ENCODE data around the gene TCEA2.

TCEA2 gene

DNA sequence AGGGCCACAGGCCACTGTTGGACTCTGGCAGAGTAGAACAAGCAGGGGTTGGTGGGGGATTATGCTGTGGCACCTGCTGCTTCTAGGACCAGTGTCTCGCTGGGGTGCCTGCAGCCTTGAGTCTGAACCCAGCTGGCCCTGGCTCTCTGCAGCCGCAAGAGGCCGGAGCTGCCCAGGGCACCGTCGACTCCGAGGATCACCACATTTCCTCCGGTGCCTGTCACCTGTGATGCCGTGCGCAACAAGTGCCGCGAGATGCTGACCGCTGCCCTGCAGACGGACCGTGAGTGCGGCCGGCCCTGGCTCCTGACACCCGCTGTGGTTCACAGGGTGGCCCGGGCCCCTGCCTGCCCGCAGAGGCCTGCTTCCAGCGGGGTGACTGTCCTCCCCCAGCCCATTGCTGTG, 6.2 kb downstream of the TCEA2 start:
- no peak overlapping the region for H3K27ac ChIP-seq (ENCODE audit: low read depth, low read length)

DNA sequence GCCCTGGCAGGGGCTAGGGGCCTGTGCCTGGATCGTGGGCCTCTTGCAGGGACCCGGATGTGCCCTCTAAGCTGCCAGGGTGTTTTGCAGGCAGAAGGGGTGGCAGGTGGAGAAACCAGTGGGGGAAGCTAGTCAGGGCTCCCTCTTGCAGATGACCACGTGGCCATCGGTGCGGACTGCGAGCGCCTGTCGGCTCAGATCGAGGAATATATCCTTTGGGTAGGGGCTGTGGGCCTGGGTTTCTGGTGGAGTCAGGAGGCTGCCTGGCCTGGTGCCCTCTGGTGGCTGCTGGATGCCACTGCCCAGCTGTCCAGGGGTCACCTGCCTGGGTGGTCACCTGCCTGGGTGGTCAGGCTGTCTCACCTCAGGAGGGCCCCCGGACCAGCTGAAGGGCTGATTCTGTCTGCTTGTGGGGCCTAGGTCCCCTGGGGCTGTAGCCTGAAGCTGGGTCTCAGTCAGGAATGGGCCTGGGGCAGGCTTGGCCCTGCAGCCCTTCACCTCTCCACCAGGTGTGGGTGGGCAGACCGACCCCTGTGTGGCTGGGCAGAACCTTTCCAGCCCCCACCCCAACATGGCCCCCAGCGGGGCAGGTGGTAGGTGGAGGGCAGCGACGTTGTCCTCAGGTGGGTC, 6.7 kb downstream of the TCEA2 start:
- H3K9me2 ChIP-seq (replicated peaks; ENCODE audit: insufficient read depth, low read length), result no peaks in the 10 kb centered on the region
- no peak overlapping the region for H3K27ac ChIP-seq (ENCODE audit: low read depth, low read length)
- no peaks in the 10 kb centered on the region for H3K79me2 ChIP-seq (ENCODE audit: insufficient read depth, low read length)
- TF ChIP-seq, protein P1, sequence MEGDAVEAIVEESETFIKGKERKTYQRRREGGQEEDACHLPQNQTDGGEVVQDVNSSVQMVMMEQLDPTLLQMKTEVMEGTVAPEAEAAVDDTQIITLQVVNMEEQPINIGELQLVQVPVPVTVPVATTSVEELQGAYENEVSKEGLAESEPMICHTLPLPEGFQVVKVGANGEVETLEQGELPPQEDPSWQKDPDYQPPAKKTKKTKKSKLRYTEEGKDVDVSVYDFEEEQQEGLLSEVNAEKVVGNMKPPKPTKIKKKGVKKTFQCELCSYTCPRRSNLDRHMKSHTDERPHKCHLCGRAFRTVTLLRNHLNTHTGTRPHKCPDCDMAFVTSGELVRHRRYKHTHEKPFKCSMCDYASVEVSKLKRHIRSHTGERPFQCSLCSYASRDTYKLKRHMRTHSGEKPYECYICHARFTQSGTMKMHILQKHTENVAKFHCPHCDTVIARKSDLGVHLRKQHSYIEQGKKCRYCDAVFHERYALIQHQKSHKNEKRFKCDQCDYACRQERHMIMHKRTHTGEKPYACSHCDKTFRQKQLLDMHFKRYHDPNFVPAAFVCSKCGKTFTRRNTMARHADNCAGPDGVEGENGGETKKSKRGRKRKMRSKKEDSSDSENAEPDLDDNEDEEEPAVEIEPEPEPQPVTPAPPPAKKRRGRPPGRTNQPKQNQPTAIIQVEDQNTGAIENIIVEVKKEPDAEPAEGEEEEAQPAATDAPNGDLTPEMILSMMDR (IDR thresholded peaks at IDR 0.05; ENCODE audit: insufficient read depth, low read length, poor library complexity, severe bottlenecking), result peak; percentile 85
- no peak for TF ChIP-seq EZH2phosphoT487 (conservative IDR thresholded peaks at IDR 0.05; ENCODE audit: low read length)
- no peaks in the 10 kb centered on the region for H3K9me3 ChIP-seq (ENCODE audit: insufficient read depth, low read length)
- H3K4me2 ChIP-seq (ENCODE audit: low read depth, low read length, poor library complexity, severe bottlenecking), result no peak overlapping the region
- H3K9ac ChIP-seq (ENCODE audit: low read length), result no peak overlapping the region
- H3K27me3 ChIP-seq (ENCODE audit: low read length), result no peaks in the 10 kb centered on the region
- H3K36me3 ChIP-seq (ENCODE audit: low read length), result no peaks in the 10 kb centered on the region
- no peak overlapping the region for H2AFZ ChIP-seq (ENCODE audit: low read depth, low read length, severe bottlenecking)
- H3K4me3 ChIP-seq (ENCODE audit: insufficient read depth, low read length, poor library complexity, severe bottlenecking), result no peak overlapping the region
- H3F3A ChIP-seq (ENCODE audit: insufficient read depth), result no peaks in the 10 kb centered on the region
- H4K20me1 ChIP-seq (ENCODE audit: low read depth, low read length), result no peaks in the 10 kb centered on the region

More for the DNA sequence above, 6.2 kb downstream of the TCEA2 start:
- TF ChIP-seq EZH2phosphoT487 (conservative IDR thresholded peaks at IDR 0.05; ENCODE audit: low read length), result no peak
- TF ChIP-seq, protein P1 (IDR thresholded peaks at IDR 0.05; ENCODE audit: insufficient read depth, low read length, poor library complexity, severe bottlenecking), result no peak
- H3K36me3 ChIP-seq (ENCODE audit: low read length), result no peaks in the 10 kb centered on the region
- no peaks in the 10 kb centered on the region for H3K27me3 ChIP-seq (ENCODE audit: low read length)
- H3K4me2 ChIP-seq (ENCODE audit: low read depth, low read length, poor library complexity, severe bottlenecking), result no peak overlapping the region
- H3F3A ChIP-seq (ENCODE audit: insufficient read depth), result no peaks in the 10 kb centered on the region
- no peak overlapping the region for H2AFZ ChIP-seq (ENCODE audit: low read depth, low read length, severe bottlenecking)
- H4K20me1 ChIP-seq (ENCODE audit: low read depth, low read length), result no peaks in the 10 kb centered on the region
- no peak overlapping the region for H3K9ac ChIP-seq (ENCODE audit: low read length)
- H3K9me2 ChIP-seq (replicated peaks; ENCODE audit: insufficient read depth, low read length), result no peaks in the 10 kb centered on the region
- no peaks in the 10 kb centered on the region for H3K9me3 ChIP-seq (ENCODE audit: insufficient read depth, low read length)
- H3K4me3 ChIP-seq (ENCODE audit: insufficient read depth, low read length, poor library complexity, severe bottlenecking), result no peak overlapping the region
- H3K79me2 ChIP-seq (ENCODE audit: insufficient read depth, low read length), result no peaks in the 10 kb centered on the region

DNA sequence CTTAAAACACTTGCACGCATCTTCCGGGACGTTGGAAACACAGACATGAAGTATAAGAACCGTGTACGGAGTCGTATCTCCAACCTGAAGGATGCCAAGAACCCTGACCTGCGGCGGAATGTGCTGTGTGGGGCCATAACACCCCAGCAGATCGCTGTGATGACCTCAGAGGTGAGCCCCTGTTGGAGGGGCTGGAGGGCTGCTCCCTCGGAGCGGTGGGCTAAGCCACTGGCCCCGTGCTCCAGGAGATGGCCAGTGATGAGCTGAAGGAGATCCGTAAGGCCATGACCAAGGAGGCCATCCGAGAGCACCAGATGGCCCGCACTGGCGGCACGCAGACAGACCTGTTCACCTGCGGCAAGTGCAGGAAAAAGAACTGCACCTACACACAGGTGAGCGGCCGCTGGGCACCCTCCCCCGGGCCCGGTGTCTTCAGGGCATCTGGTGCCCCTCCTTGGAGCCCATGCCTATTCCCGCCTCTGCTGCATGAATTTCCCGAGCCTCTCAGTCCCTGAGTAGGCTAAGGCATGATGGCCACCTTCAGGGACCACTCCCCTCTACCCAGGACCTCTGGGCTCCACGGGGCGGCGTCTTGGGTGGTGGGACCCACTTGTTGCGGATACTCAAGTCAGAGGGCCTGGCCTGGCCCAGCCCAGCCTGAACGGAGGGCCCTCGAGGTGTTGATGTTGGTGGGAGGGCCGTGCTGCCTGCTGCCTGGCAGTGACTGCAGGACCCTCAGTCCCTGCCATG, 7.4 kb downstream of the TCEA2 start:
- TF ChIP-seq, protein P1 (IDR thresholded peaks at IDR 0.05; ENCODE audit: insufficient read depth, low read length, poor library complexity, severe bottlenecking), result no peak
- TF ChIP-seq EZH2phosphoT487 (conservative IDR thresholded peaks at IDR 0.05; ENCODE audit: low read length), result no peak
- Histone ChIP-seq H3F3A (ENCODE audit: insufficient read depth) (no peaks in the 10 kb centered on the region), H3K27me3 (ENCODE audit: low read length) (no peaks in the 10 kb centered on the region), H3K27ac (ENCODE audit: low read depth, low read length) (no peak overlapping the region), H3K9me2 (replicated peaks; ENCODE audit: insufficient read depth, low read length) (no peaks in the 10 kb centered on the region), H3K9ac (ENCODE audit: low read length) (no peak overlapping the region), H3K36me3 (ENCODE audit: low read length) (no peaks in the 10 kb centered on the region), H2AFZ (ENCODE audit: low read depth, low read length, severe bottlenecking) (no peak overlapping the region), H3K9me3 (ENCODE audit: insufficient read depth, low read length) (no peaks in the 10 kb centered on the region), H3K4me3 (ENCODE audit: insufficient read depth, low read length, poor library complexity, severe bottlenecking) (no peak overlapping the region), H3K79me2 (ENCODE audit: insufficient read depth, low read length) (no peaks in the 10 kb centered on the region), H4K20me1 (ENCODE audit: low read depth, low read length) (no peaks in the 10 kb centered on the region), H3K4me2 (ENCODE audit: low read depth, low read length, poor library complexity, severe bottlenecking) (no peak overlapping the region)
